Activated CD8-positive, alpha-beta memory T cell treated with anti-CD3 and anti-CD28 coated beads, Interleukin-2, amount 50 U/mL, for 1 hour (primary cell): Measurements from ENCODE around the gene GCAT.
A peak's percentile ranks its signal among the peaks of the same experiment; 100 is the strongest.

Source experiments
- DNase-seq: peaks from one replicate; pipeline ENCODE4 v3.0.0-alpha.2; 2020; ENCODE audit errors: extremely low read depth

GCAT gene

GRCh38 chr22:37842015-37842793 lies 34.5 kb downstream of the GCAT start:
- DNase-seq, result no peak

- DNase-seq, result no peak
Measured at GRCh38 chr22:37843741-37844089, 36.0 kb downstream of the GCAT start.

DNA sequence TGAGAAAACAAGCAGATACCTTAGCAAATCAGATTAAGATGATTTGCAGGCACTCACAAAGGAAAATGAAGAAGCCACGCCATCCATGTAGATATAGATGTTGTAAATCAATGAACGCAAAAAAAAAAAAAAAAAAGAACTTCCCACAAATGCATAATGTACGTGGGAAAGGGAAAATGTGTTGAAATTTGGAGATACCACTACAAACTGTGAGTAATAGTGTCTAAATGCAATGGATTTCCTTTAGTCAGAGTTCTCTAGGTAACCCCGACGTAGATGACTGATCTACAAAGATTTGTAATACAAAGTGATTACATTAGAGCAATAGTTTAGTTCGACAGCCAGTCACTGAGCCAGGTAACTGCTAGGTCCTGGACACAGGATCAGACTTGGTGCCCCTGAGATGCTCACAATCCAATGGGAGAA lies 37.2 kb downstream of the GCAT start:
- no peak for DNase-seq

- DNase-seq, result no peak
Measured at GRCh38 chr22:37846433-37846832, 38.7 kb downstream of the GCAT start.

GRCh38 chr22:37848587-37849088 lies 40.9 kb downstream of the GCAT start:
- no peak for DNase-seq

GRCh38 chr22:37849089-37849751 lies 41.5 kb downstream of the GCAT start, which contains the start of gene EIF3L:
TSS of gene EIF3L (plus strand) at chr22:37849419. CDS start at chr22:37849450, 31 bp downstream.
- peak; percentile 59 for DNase-seq

- no peak for DNase-seq
Measured at GRCh38 chr22:37850801-37851200, 43.1 kb downstream of the GCAT start.

DNA sequence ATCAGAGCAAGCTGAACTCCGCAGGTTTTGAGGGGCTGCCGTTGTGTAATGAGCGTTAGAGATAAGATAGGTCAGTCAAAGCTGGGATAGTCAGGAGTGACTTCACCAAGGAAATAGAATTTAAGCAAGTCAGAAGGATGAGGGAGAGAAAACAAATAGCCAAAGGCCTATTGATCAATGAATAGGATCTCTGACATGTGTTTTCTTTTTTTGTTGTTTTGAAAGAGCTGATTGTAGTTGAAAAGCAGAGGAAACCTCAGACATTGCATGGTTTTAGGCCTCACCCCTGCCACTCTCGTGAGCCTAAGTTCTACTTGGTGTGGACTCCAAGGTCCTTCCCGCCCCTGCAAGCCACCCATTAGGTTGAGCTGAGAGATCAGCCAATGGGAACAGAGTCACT lies 44.7 kb downstream of the GCAT start:
- no peak for DNase-seq

- no peak for DNase-seq
Measured at GRCh38 chr22:37854946-37855345, 47.2 kb downstream of the GCAT start.

GRCh38 chr22:37855462-37855861 lies 47.7 kb downstream of the GCAT start:
- DNase-seq, result no peak

GRCh38 chr22:37860796-37861421 lies 53.2 kb downstream of the GCAT start:
- DNase-seq, result no peak

GRCh38 chr22:37862570-37863325 lies 55.0 kb downstream of the GCAT start:
- DNase-seq, result no peak

DNA sequence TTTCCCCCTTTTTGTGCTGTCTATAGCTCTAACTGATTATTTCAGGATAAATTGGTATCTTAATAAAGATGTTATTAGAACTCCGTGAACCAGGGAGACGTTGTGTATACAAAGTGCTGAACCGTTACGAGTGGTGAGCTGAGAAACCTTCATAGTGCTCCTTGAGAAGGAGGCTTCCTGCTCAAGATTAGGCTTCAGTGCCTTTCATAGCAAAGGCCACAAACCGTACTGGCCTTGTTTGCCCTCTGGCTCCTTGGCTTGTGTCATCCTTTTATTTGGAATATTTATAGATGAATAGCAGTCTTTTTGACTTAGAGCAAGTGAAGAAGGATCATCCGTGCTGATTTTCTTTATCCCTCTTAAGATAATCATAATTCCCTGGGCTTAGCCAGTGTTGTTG lies 57.8 kb downstream of the GCAT start:
- no peak for DNase-seq
